T-helper 1 cell treated with Interleukin-12 subunit alpha and Interleukin-12 subunit beta and Interleukin-4 antibody, amounts not matched to agents 30 ng/mL and 1 ng/mL, for 36 hours (primary cell): ENCODE measurements around the gene RAB5IF. TPM values are rescaled to one million over a fixed set of nuclear protein-coding genes. Genes with fewer than 3 reads are reported as not detected.
"Not testable (repeated sequence)": the region's sequence is repeated elsewhere in the genome, so short reads cannot be mapped to it uniquely, and the experiment has no call there.

Experiments used
- intact Hi-C: fragments of 100-400 bp; cut with micrococcal nuclease; formaldehyde crosslinking; loops from one replicate; pipeline ENCODE4 v1.15.1; 2024
- total RNA-seq: library from RNA; stranded (reverse); gene quantifications from 2 replicates; pipeline ENCODE4 v1.2.3, GENCODE V29; 2022

RAB5IF gene
- 110 TPM in 2 replicates for total RNA-seq

- intact Hi-C loops: loop anchor here (1.0 to 5.0 kb wide), 10 partner anchors 10 to 988 kb away; partner anchors contain the start of genes DSN1, NDRG3, SPAG4 and TGIF2
Observed at GRCh38 chr20:36605399-36606157, at the start of gene RAB5IF. RAB5IF (plus strand) TSS chr20:36605779; CDS start chr20:36605952, 173 bp downstream.

- intact Hi-C loops: no loop called here
Observed at GRCh38 chr20:36562724-36563123, 42.9 kb upstream of the RAB5IF start.

GRCh38 chr20:36563374-36563773 lies 42.2 kb upstream of the RAB5IF start:
- intact Hi-C loops: no loop called here

GRCh38 chr20:36564078-36564725 lies 41.4 kb upstream of the RAB5IF start:
- intact Hi-C loops: not testable (repeated sequence)

- intact Hi-C loops: not testable (repeated sequence)
Observed at GRCh38 chr20:36564726-36565121, 40.9 kb upstream of the RAB5IF start.

- intact Hi-C loops: no loop called here
Observed at GRCh38 chr20:36565520-36565919, 40.1 kb upstream of the RAB5IF start.

- intact Hi-C loops: loop anchor here (10.0 kb wide), 3 partner anchors 335 to 825 kb away; partner anchors contain the start of genes AAR2, RBM39 and SCAND1
Observed at GRCh38 chr20:36569847-36570429, 35.6 kb upstream of the RAB5IF start.

GRCh38 chr20:36571564-36572504 lies 33.7 kb upstream of the RAB5IF start:
- intact Hi-C loops: loop anchor here (1.0 to 10.0 kb wide), 4 partner anchors 16 to 827 kb away; partner anchors contain the start of genes AAR2, RBM39 and SCAND1

- intact Hi-C loops: loop anchor here (1.0 to 10.0 kb wide), 7 partner anchors 16 to 828 kb away; partner anchors contain the start of genes AAR2, RAB5IF, RBM39 and SCAND1
Observed at GRCh38 chr20:36572701-36573102, 32.9 kb upstream of the RAB5IF start.

GRCh38 chr20:36573103-36573797 lies 32.3 kb upstream of the RAB5IF start, which contains the start of gene TGIF2:
TGIF2 (plus strand) TSS chr20:36573597; CDS start chr20:36578775, 5,178 bp downstream.
- intact Hi-C loops: loop anchor here (1.0 to 10.0 kb wide), 6 partner anchors 22 to 828 kb away; partner anchors contain the start of genes AAR2, RAB5IF, RBM39 and SCAND1

- intact Hi-C loops: loop anchor here (1.0 to 10.0 kb wide), 7 partner anchors 21 to 829 kb away; partner anchors contain the start of genes AAR2, RAB5IF, RBM39 and SCAND1
Observed at GRCh38 chr20:36573798-36574365, 31.7 kb upstream of the RAB5IF start.

GRCh38 chr20:36574366-36575135 lies 31.0 kb upstream of the RAB5IF start:
- intact Hi-C loops: loop anchor here (2.0 to 10.0 kb wide), 4 partner anchors 70 to 830 kb away; partner anchors contain the start of genes AAR2, RBM39 and SCAND1

GRCh38 chr20:36576081-36576445 lies 29.5 kb upstream of the RAB5IF start:
- intact Hi-C loops: loop anchor here (10.0 kb wide), 3 partner anchors 341 to 831 kb away; partner anchors contain the start of genes AAR2, RBM39 and SCAND1

- intact Hi-C loops: loop anchor here (10.0 kb wide), 3 partner anchors 344 to 834 kb away; partner anchors contain the start of genes AAR2, RBM39 and SCAND1
Observed at GRCh38 chr20:36578356-36579041, 27.1 kb upstream of the RAB5IF start.

- intact Hi-C loops: loop anchor here (10.0 kb wide), 3 partner anchors 345 to 835 kb away; partner anchors contain the start of genes AAR2, RBM39 and SCAND1
Observed at GRCh38 chr20:36579996-36580545, 25.5 kb upstream of the RAB5IF start.

- intact Hi-C loops: loop anchor here (1.0 kb wide), 1 partner anchor 13 kb away; no protein-coding TSS in a partner anchor
Observed at GRCh38 chr20:36582322-36582721, 23.3 kb upstream of the RAB5IF start.

- intact Hi-C loops: loop anchor here (1.0 kb wide), 1 partner anchor 12 kb away; no protein-coding TSS in a partner anchor
Observed at GRCh38 chr20:36582821-36583220, 22.8 kb upstream of the RAB5IF start.
